Colonic mucosa (tissue), 4 donors: Measurements from ENCODE around the gene ROGDI. TPM values are rescaled to one million over a fixed set of nuclear protein-coding genes. Genes with fewer than 3 reads are reported as not detected.
"Not testable (repeated sequence)": the region's sequence is repeated elsewhere in the genome, so short reads cannot be mapped to it uniquely, and the experiment has no call there.

Experiments
- DNase-seq: peaks from one replicate; pipeline ENCODE4 v3.0.0-alpha.2; 2020
- H3K27ac ChIP-seq: fragments of 200-600 bp; one replicate; pipeline ENCODE4 v1.8.0; 2021
- H3K27me3 ChIP-seq: fragments of 200-600 bp; one replicate; pipeline ENCODE4 v1.8.0; 2021
- H3K36me3 ChIP-seq: fragments of 200-600 bp; one replicate; pipeline ENCODE4 v1.8.0; 2021
- H3K4me1 ChIP-seq: fragments of 200-600 bp; one replicate; pipeline ENCODE4 v1.8.0; 2021; ENCODE audit warnings: mild to moderate bottlenecking
- H3K4me3 ChIP-seq: fragments of 200-600 bp; one replicate; pipeline ENCODE4 v1.8.0; 2021
- H3K9ac ChIP-seq, 2 donors: one replicate each; pipeline ENCODE4 v1.7.0; 2013; ENCODE audit warnings: control low read depth in 2 of 2, low read depth in 2 of 2, low read length in 2 of 2
- H3K9me3 ChIP-seq: fragments of 200-600 bp; one replicate; pipeline ENCODE4 v1.8.0; 2021
- intact Hi-C: fragments of 100-400 bp; cut with DNase I; formaldehyde crosslinking; loops from one replicate; pipeline ENCODE4 v1.14.1; 2022
- total RNA-seq, 2 donors: library from RNA; stranded (reverse); fragmentation: NEBNext Ultra II Directional in 1 of 2; extraction: Animal tissue kit (Norgen Biotek cat#: 25700) in 1 of 2; gene quantifications; one replicate each; pipeline ENCODE4 v1.2.1, GENCODE V29; 2021
- TF ChIP-seq, protein P1 (sequence below): fragments of 200-600 bp; IDR thresholded peaks from one replicate; pipeline ENCODE4 v1.8.0; 2022; ENCODE audit warnings: antibody characterized with exemption, mild to moderate bottlenecking
- donor health status: healthy.
- donor health status: DM: no; HTN: no; CAD: no.
- donor health status: DM: no; HTN: no; CAD: no.

The ROGDI gene
- total RNA-seq, 2 donors from 2014 or later, result 18.1 to 23.9 TPM

DNA sequence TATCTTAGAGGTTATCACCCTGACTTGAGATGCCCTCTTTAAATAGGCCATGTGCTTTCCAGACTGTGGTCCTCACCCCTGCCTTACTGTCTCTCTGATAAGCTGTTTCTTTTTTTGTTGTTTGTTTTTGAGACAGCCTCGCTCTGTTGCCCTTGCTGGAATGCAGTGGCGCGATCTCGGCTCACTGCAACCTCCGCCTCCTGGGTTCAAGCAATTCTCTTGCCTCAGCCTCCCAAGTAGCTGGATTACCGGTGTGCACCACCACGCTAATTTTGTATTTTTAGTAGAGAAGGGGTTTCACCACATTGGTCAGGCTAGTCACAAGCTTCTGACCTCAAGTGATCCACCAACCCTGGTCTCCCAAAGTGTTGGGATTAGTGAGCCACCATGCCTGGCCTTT lies 13.5 kb downstream of the ROGDI start:
- Histone ChIP-seq H3K36me3 (no peaks in the 10 kb centered on the region), H3K4me1 (no peaks in the 10 kb centered on the region), H3K9me3 (no peaks in the 10 kb centered on the region), H3K27me3 (no peaks in the 10 kb centered on the region), H3K9ac (no peak overlapping the region), H3K4me3 (no peak overlapping the region), H3K27ac (no peak overlapping the region)
- intact Hi-C loops, result no loop called here
- no peak for DNase-seq
- TF ChIP-seq, protein P1, sequence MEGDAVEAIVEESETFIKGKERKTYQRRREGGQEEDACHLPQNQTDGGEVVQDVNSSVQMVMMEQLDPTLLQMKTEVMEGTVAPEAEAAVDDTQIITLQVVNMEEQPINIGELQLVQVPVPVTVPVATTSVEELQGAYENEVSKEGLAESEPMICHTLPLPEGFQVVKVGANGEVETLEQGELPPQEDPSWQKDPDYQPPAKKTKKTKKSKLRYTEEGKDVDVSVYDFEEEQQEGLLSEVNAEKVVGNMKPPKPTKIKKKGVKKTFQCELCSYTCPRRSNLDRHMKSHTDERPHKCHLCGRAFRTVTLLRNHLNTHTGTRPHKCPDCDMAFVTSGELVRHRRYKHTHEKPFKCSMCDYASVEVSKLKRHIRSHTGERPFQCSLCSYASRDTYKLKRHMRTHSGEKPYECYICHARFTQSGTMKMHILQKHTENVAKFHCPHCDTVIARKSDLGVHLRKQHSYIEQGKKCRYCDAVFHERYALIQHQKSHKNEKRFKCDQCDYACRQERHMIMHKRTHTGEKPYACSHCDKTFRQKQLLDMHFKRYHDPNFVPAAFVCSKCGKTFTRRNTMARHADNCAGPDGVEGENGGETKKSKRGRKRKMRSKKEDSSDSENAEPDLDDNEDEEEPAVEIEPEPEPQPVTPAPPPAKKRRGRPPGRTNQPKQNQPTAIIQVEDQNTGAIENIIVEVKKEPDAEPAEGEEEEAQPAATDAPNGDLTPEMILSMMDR, result no peak

DNA sequence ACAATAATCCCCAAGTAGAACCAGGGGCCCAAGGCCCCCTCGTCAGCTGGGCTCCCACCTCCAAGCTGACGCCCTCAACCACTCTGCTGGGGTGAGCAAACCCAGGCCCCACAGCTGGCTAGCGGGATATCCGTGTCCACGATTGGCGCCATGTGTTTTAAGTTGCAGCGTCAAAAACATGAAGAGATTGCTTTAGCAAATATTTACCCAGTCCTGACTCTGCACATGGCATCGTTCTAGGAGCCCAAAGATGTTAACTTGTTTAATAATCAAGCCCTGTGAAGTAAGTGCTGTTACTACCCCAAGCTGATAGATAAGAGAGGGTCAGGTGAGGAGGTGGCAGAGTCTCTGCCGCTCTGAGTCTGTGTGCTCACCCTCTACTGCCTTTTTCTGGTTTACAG lies 13.9 kb downstream of the ROGDI start:
- no peaks in the 10 kb centered on the region for H3K36me3 ChIP-seq
- H3K27ac ChIP-seq, result no peak overlapping the region
- no peak overlapping the region for H3K9ac ChIP-seq
- H3K4me3 ChIP-seq, result no peak overlapping the region
- H3K4me1 ChIP-seq, result no peaks in the 10 kb centered on the region
- DNase-seq, result no peak
- TF ChIP-seq, protein P1, result no peak
- no peaks in the 10 kb centered on the region for H3K27me3 ChIP-seq
- no peaks in the 10 kb centered on the region for H3K9me3 ChIP-seq
- intact Hi-C loops, result no loop called here

DNA sequence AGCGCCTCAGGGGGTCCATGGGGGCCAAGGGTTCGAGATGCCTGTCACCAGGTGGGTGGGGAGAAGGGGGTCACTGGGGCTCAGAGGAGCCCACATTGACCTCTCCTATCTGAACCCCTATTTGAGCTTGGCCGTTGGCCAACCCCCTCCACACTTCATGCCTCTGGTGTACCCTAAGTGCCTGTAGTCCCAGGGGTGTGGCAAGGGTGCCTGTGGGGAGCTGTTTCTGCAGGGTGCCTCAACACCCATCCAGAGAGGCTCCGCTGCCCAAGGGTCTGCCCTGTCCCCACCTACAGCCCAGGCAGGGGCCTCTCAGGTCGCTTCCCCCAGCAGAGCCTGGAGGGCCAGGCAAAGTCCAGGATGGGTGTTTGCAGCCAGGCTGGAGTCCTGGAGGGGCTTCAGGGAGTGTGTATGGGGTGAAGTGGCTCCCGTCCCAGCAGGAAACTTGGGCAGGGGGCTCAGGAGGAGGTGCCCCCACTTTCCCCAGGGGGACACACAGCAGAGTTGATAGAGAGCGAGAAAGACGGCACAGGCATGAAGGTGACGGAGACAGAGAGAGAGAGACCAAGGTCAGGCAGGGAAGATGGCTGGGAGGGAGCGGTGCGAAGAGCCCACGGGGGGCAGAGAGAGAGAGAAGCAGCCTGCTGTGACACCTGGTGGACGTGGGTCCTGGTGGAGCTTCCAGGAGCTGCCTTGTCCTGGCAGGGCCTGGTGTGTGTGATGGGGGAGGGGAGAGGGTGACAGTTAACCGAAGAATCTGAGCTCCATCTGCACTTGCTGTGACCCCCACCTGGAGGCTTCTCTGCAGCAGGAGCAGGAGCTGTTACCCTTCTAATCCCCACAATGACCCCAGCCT lies 14.6 kb downstream of the ROGDI start, which contains the start of gene SEPTIN12:
Gene SEPTIN12 (minus strand): TSS at position 719 of the 856 bp plus-strand sequence. CDS start 700 bp downstream, at position 19.
- no peaks in the 10 kb centered on the region for H3K4me1 ChIP-seq
- TF ChIP-seq, protein P1, result no peak
- no peaks in the 10 kb centered on the region for H3K36me3 ChIP-seq
- H3K4me3 ChIP-seq, result no peak within 1 kb of the TSS
- DNase-seq, result no peak
- intact Hi-C loops, result no loop called here
- H3K9ac ChIP-seq, result no peak within 1 kb of the TSS
- no peaks in the 10 kb centered on the region for H3K9me3 ChIP-seq
- no peaks in the 10 kb centered on the region for H3K27me3 ChIP-seq
- no peak within 1 kb of the TSS for H3K27ac ChIP-seq

DNA sequence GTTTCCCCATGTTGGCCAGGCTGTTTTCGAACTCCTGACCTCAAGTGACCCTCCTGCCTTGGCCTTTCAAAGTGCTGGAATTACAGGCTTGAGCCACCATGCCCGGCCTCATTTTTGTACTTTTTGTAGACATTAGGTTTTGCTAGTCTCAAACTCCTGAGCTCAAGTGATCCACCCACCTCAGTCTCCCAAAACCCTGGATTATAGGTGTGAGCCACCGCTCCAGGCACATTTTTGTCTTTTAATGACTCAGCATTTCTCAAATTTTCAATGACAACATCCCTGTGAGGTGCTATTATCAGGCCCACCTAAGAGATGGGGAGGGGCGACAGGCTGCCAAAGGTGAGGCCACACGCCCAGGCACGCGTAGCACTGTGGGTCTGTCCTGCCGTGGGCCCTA lies 15.4 kb downstream of the ROGDI start:
- TF ChIP-seq, protein P1, result no peak
- intact Hi-C loops, result no loop called here
- no peaks in the 10 kb centered on the region for H3K36me3 ChIP-seq
- H3K27me3 ChIP-seq, result no peaks in the 10 kb centered on the region
- H3K9me3 ChIP-seq, result no peaks in the 10 kb centered on the region
- no peak overlapping the region for H3K27ac ChIP-seq
- no peak overlapping the region for H3K4me3 ChIP-seq
- no peak for DNase-seq
- no peak overlapping the region for H3K9ac ChIP-seq
- H3K4me1 ChIP-seq, result no peaks in the 10 kb centered on the region

DNA sequence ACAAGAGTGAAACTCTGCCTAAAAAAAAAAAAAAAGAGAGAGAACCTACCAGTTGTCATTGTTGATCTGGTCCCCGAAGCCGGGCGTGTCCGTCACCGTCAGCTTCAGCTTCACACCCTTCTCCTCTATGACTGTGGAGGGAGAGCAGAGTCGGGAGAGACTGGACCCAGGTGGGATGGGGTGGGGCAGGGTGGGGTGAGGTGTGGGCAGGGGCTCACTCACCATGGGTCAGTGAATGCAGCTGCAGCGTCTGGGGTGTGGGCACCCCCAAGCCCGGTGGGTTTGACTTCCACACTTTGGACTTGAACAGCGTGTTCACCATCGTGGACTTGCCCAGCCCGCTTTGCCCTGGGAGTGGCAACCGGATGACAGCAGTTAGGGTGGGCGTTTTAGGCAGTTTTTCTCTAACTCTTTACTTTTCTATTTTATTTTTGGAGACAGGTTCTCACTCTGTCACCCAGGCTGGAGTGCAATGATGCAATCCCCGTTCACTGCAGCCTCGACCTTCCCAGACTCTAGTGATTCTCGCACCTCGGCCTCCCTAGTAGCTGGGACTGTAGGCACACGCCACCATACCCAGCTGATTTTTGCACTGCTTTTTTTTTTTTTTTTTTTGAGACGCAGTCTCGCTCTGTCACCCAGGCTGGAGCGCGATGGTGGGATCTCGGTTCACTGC lies 16.5 kb downstream of the ROGDI start:
- no peaks in the 10 kb centered on the region for H3K4me1 ChIP-seq
- TF ChIP-seq, protein P1, result no peak
- H3K27me3 ChIP-seq, result no peaks in the 10 kb centered on the region
- no peak overlapping the region for H3K4me3 ChIP-seq
- DNase-seq, result no peak
- no peaks in the 10 kb centered on the region for H3K36me3 ChIP-seq
- intact Hi-C loops, result no loop called here
- no peak overlapping the region for H3K9ac ChIP-seq
- no peak overlapping the region for H3K27ac ChIP-seq
- H3K9me3 ChIP-seq, result no peaks in the 10 kb centered on the region

DNA sequence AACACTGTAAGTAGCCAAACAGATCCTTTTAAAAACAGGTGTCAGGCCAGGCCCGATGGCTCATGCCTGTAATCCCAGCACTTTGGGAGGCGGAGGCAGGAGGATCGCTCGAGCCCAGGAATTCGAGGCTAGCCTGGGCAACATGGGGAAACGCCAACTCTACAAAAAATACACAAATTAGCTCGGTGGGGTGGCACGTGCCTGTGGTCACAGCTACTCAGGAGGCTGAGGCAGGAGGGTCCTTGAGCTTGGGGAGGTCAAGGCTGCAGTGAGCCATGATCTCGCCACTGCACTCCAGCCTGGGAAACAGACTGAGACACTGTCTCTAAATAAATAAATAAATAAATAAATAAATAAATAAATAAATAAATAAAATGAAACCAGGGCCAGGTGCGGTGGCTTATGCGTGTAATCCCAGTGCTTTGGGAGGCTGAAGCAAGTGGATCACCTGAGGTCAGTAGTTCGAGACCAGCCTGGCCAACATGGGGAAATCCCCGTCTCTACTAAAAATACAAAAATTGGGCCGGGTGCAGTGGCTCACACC lies 17.9 kb downstream of the ROGDI start:
- H3K9ac ChIP-seq, H3K36me3 ChIP-seq, intact Hi-C loops, H3K4me1 ChIP-seq, H3K27ac ChIP-seq, DNase-seq, H3K4me3 ChIP-seq, H3K27me3 ChIP-seq, H3K9me3 ChIP-seq: not testable (repeated sequence)
